Nephron (organoid): ENCODE results near the gene ANKRD10.

Experiments
- H3K27ac Mint-ChIP-seq, 3 experiments: 2 replicates each; pipeline ENCODE4 v1.8.0; 2020; ENCODE audit warnings: mixed read lengths in 3 of 3, mild to moderate bottlenecking in 2 of 3, moderate library complexity in 1 of 3
- H3K27me3 Mint-ChIP-seq: 2 replicates; pipeline ENCODE4 v1.8.0; 2021; ENCODE audit warnings: low read depth, mild to moderate bottlenecking, moderate library complexity, mixed read lengths
- H3K36me3 Mint-ChIP-seq: 2 replicates; pipeline ENCODE4 v1.8.0; 2020; ENCODE audit warnings: low read depth, mixed read lengths
- H3K4me1 Mint-ChIP-seq: 2 replicates; pipeline ENCODE4 v1.8.0; 2020; ENCODE audit warnings: mixed read lengths
- H3K4me3 Mint-ChIP-seq, 3 experiments: 2 replicates each; pipeline ENCODE4 v1.8.0; 2020; ENCODE audit warnings: mild to moderate bottlenecking in 3 of 3, mixed read lengths in 3 of 3, moderate library complexity in 2 of 3
- H3K9me3 Mint-ChIP-seq: 2 replicates; pipeline ENCODE4 v1.8.0; 2020; ENCODE audit warnings: mixed read lengths
- CTCF ChIP-seq, 3 experiments: fragments of 200-600 bp; sonication (generic); IDR thresholded peaks; one replicate each; pipeline ENCODE4 v1.5.0; 2021; ENCODE audit warnings: antibody characterized with exemption in 3 of 3; ENCODE audit not compliant: unreplicated experiment in 3 of 3

Gene ANKRD10

DNA sequence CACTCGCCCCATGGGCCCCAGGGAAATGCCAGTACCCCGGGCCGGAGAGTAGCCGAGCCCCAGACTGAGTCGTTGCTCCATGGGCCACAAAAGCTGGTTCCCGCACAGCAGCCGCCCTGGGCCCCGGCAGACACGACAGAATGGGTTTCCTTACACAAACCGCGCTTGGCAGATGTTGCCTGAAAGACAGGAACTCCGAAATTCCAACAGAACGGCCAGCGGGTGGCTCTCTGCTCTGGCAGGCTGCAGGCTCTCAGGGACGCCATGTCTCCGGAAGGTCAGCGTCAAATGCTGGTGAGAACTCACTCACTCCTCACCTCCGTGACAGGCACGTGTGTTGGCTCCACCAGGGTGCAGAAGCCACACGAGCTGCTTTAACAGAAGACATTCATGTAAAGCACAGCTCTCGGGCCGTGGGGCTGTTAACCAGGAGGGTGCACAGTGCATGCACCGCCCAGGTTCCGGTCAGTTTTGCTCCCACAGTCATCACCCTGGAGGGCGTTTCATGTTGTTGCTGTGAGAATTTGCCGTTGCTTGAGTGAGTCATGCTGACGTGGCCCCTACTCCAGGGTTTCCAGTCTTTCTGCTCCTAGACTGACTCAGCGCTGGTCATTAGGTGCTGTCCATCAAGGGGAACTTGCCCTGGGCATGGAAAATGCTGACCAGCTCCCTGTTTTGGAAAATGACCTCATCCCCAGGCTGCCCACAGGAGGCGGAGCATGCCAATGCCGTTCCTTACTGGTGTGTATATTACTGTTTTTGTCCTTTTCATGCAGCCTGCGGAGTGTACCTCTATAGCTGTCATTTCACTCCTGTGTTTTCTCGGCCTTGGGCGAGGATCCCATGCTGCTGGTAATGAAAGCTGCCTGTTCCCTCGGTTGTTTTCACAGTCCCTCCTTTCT lies 44.8 kb downstream of the ANKRD10 start:
- TF ChIP-seq CTCF (IDR thresholded peaks at IDR 0.05; ENCODE audit: unreplicated experiment in 3 of 3), result no peak
- peaks cover 9% of the 10 kb centered on the region for H3K4me1 Mint-ChIP-seq
- H3K27ac Mint-ChIP-seq, result peak overlapping the region in 1 of 3 experiments; percentile 26
- H3K4me3 Mint-ChIP-seq, result peak overlapping the region in 1 of 3 experiments; percentile 17
- peaks cover 4% of the 10 kb centered on the region for H3K27me3 Mint-ChIP-seq
- H3K36me3 Mint-ChIP-seq, result no peaks in the 10 kb centered on the region
- no peaks in the 10 kb centered on the region for H3K9me3 Mint-ChIP-seq

- H3K27ac Mint-ChIP-seq, result no peak overlapping the region
- H3K36me3 Mint-ChIP-seq, result no peaks in the 10 kb centered on the region
- H3K4me1 Mint-ChIP-seq, result peaks cover 5% of the 10 kb centered on the region
- no peak overlapping the region for H3K4me3 Mint-ChIP-seq
- TF ChIP-seq CTCF (IDR thresholded peaks at IDR 0.05; ENCODE audit: unreplicated experiment in 3 of 3), result no peak
- H3K27me3 Mint-ChIP-seq, result peaks cover 4% of the 10 kb centered on the region
- no peaks in the 10 kb centered on the region for H3K9me3 Mint-ChIP-seq
Measured at GRCh38 chr13:110869231-110869804, 45.6 kb downstream of the ANKRD10 start.

DNA sequence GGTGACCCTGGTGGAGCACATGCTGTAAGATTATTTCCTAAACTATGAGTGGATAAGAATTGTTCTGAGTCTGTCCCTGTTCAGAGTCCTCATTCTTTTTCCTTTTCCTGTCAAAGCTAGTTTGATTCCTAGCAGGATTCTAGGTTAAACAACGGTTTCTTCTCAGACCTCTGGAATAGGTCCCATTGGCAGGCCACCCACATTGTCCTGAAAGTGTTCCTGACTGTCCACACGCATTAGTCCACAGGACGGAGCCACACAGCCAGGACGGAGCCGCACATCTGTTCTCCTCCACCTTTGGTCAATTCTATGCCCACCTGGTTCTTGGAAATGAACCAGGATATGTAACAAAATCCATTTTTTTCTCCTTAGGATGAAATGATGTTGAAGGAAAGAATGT lies 46.1 kb downstream of the ANKRD10 start:
- H3K27me3 Mint-ChIP-seq, result peaks cover 4% of the 10 kb centered on the region
- no peak for TF ChIP-seq CTCF (IDR thresholded peaks at IDR 0.05; ENCODE audit: unreplicated experiment in 3 of 3)
- H3K4me3 Mint-ChIP-seq, result no peak overlapping the region
- H3K4me1 Mint-ChIP-seq, result peaks cover 5% of the 10 kb centered on the region
- H3K9me3 Mint-ChIP-seq, result no peaks in the 10 kb centered on the region
- no peaks in the 10 kb centered on the region for H3K36me3 Mint-ChIP-seq
- no peak overlapping the region for H3K27ac Mint-ChIP-seq

GRCh38 chr13:110867380-110867779 lies 47.5 kb downstream of the ANKRD10 start:
- no peak overlapping the region for H3K4me3 Mint-ChIP-seq

GRCh38 chr13:110866491-110867170 lies 48.2 kb downstream of the ANKRD10 start:
- H3K4me1 Mint-ChIP-seq, result peaks cover 5% of the 10 kb centered on the region

More at GRCh38 chr13:110867380-110867779, 47.5 kb downstream of the ANKRD10 start:
- Mint-ChIP-seq H3K4me1 (peaks cover 5% of the 10 kb centered on the region), H3K9me3 (no peaks in the 10 kb centered on the region), H3K27ac (no peak overlapping the region), H3K27me3 (peaks cover 7% of the 10 kb centered on the region), H3K36me3 (no peaks in the 10 kb centered on the region)
- no peak for TF ChIP-seq CTCF (IDR thresholded peaks at IDR 0.05; ENCODE audit: unreplicated experiment in 3 of 3)

More at GRCh38 chr13:110866491-110867170, 48.2 kb downstream of the ANKRD10 start:
- peaks cover 8% of the 10 kb centered on the region for H3K27me3 Mint-ChIP-seq
- no peak overlapping the region for H3K4me3 Mint-ChIP-seq
- no peak overlapping the region for H3K27ac Mint-ChIP-seq
- no peak for TF ChIP-seq CTCF (IDR thresholded peaks at IDR 0.05; ENCODE audit: unreplicated experiment in 3 of 3)
- H3K9me3 Mint-ChIP-seq, result no peaks in the 10 kb centered on the region
- no peaks in the 10 kb centered on the region for H3K36me3 Mint-ChIP-seq
